NCI-H2171 treated with DMSO at 0.1 percent for 48 hours (cell line): ENCODE results near the gene PLAAT3.
"Not testable (repeated sequence)": the region's sequence is repeated elsewhere in the genome, so short reads cannot be mapped to it uniquely, and the experiment has no call there.

ENCODE experiments used
- DNase-seq: peaks from one replicate; lab custom pipeline; 2025; lab: John Stamatoyannopoulos, UW

PLAAT3 gene

GRCh38 chr11:63537293-63538101 lies 76.7 kb downstream of the PLAAT3 start:
- DNase-seq: peak; percentile 78

GRCh38 chr11:63536669-63537292 lies 77.5 kb downstream of the PLAAT3 start, which contains the start of gene PLAAT4:
TSS of gene PLAAT4 (plus strand) at chr11:63536808. CDS start at chr11:63536869, 61 bp downstream.
- peak; percentile 5 for DNase-seq

GRCh38 chr11:63535734-63536133 lies 78.5 kb downstream of the PLAAT3 start:
- no peak for DNase-seq

- no peak for DNase-seq
These were observed 79.3 kb downstream of the PLAAT3 start for GRCh38 chr11:63534895-63535461.

GRCh38 chr11:63534076-63534475 lies 80.2 kb downstream of the PLAAT3 start:
- no peak for DNase-seq

- DNase-seq: peak; percentile 18
These were observed 81.3 kb downstream of the PLAAT3 start for GRCh38 chr11:63532799-63533475.

- DNase-seq: no peak
These were observed 82.1 kb downstream of the PLAAT3 start for GRCh38 chr11:63532117-63532516.

- DNase-seq: not testable (repeated sequence)
These were observed 83.0 kb downstream of the PLAAT3 start for GRCh38 chr11:63531074-63531792.

- DNase-seq: no peak
These were observed 84.2 kb downstream of the PLAAT3 start for GRCh38 chr11:63530021-63530420.

GRCh38 chr11:63529373-63529772 lies 84.9 kb downstream of the PLAAT3 start:
- DNase-seq: not testable (repeated sequence)

GRCh38 chr11:63528729-63529278 lies 85.4 kb downstream of the PLAAT3 start:
- not testable (repeated sequence) for DNase-seq

GRCh38 chr11:63528156-63528555 lies 86.1 kb downstream of the PLAAT3 start:
- not testable (repeated sequence) for DNase-seq

- no peak for DNase-seq
These were observed 86.6 kb downstream of the PLAAT3 start for GRCh38 chr11:63527667-63528066.
